K562 (cell line): Measurements from ENCODE around the gene SLC39A12. TPM values are rescaled to one million over a fixed set of nuclear protein-coding genes. Genes with fewer than 3 reads are reported as not detected.

Experiments
- CBX2 ChIP-seq: fragments of 200-600 bp; sonication (generic); IDR thresholded peaks from one replicate; pipeline ENCODE4 v1.6.1; 2012; ENCODE audit warnings: mild to moderate bottlenecking, low read length, inconsistent platforms; ENCODE audit not compliant: insufficient read depth, poor library complexity, severe bottlenecking
- ELK3 ChIP-seq: fragments of 450-650 bp; formaldehyde crosslinking; IDR thresholded peaks from 2 replicates; pipeline ENCODE4 v1.4.0; 2020; ENCODE audit warnings: mild to moderate bottlenecking
- FOXJ2 ChIP-seq: fragments of 200-800 bp; sonication (Bioruptor generic); IDR thresholded peaks from 2 replicates; pipeline ENCODE4 v1.6.1; 2016; ENCODE audit warnings: missing genetic modification characterization, missing compliant biosample characterization
- ILK ChIP-seq: fragments of 450-650 bp; IDR thresholded peaks from 2 replicates; pipeline ENCODE4 v1.6.1; 2016; ENCODE audit warnings: missing genetic modification characterization, low read depth, mild to moderate bottlenecking, missing compliant biosample characterization, moderate library complexity, borderline replicate concordance
- LARP7 ChIP-seq: fragments of 450-650 bp; IDR thresholded peaks from 2 replicates; pipeline ENCODE4 v1.6.1; 2016
- RERE ChIP-seq: sonication (generic); formaldehyde crosslinking; IDR thresholded peaks from 2 replicates; pipeline ENCODE4 v1.8.0; 2023; ENCODE audit warnings: missing genetic modification reagents, mild to moderate bottlenecking, borderline replicate concordance
- THAP12 ChIP-seq: fragments of 250-450 bp; sonication (Bioruptor Pico); IDR thresholded peaks from 2 replicates; pipeline ENCODE4 v1.9.0; 2021; ENCODE audit warnings: mild to moderate bottlenecking, inconsistent platforms
- polyA plus RNA-seq, 8 experiments: library from polyadenylated mRNA; depleted of rRNA in 4 of 8; stranded (reverse) in 5 of 8; unstranded in 3 of 8; fragments of >200 nt; fragmentation: Nextera tagmentation in 2 of 8; fragmentation: Illumina TruSeq in 1 of 8; extraction: Ambion mirVana in 2 of 8; extraction: Trizol in 1 of 8; gene quantifications; 2 replicates each; pipeline versions ENCODE4 v1.2.1 to v1.2.3, GENCODE V29; 2011 to 2014; ENCODE audit warnings: inconsistent platforms in 1 of 8, missing spikeins in 1 of 8
- total RNA-seq, 7 experiments: library from RNA; depleted of rRNA in 6 of 7; stranded (reverse); fragments of >200 nt in 6 of 7; fragmentation: Illumina TruSeq in 2 of 7; extraction: Trizol in 2 of 7; gene quantifications; 2 replicates each; pipeline versions ENCODE4 v1.2.1 to v1.2.3, GENCODE V29; 2011 to 2021; ENCODE audit warnings: low replicate concordance in 1 of 7

The SLC39A12 gene
- total and polyA plus RNA-seq, 9 of the 15 experiments (the other 6 are each of a cell fraction or from before 2014, with no cell fraction given) = not detected

- TF ChIP-seq RERE (CRISPR knock-in tag) (no peak), THAP12 (CRISPR knock-in tag) (no peak), ILK (no peak), FOXJ2 (tag) (no peak), CBX2 (no peak), ELK3 (CRISPR knock-in tag) (no peak), LARP7 (no peak)
Measured at GRCh38 chr10:18068401-18068800, 116.7 kb downstream of the SLC39A12 start (continued).
